GM23338 (cell line): ENCODE measurements around the gene HYAL4. TPM values are rescaled to one million over a fixed set of nuclear protein-coding genes. Genes with fewer than 3 reads are reported as not detected.

ENCODE experiments used
- ATAC-seq: fragments of 200-7000 bp; cut with Tn5 transposase; 3 replicates; pipeline ENCODE4 v1.9.1; 2020
- DNase-seq: peaks from one replicate; pipeline ENCODE4 v3.0.0-alpha.2; 2015; ENCODE audit warnings: low spot score
- H2AFZ ChIP-seq: fragments of 200-600 bp; sonication (generic); 2 replicates; pipeline ENCODE4 v1.8.0; 2016; ENCODE audit warnings: antibody characterized with exemption, mild to moderate bottlenecking, moderate library complexity
- H3F3A ChIP-seq: fragments of 200-600 bp; sonication (generic); replicated peaks from 2 replicates; pipeline ENCODE4 v1.8.0; 2017; ENCODE audit warnings: antibody characterized with exemption, mixed run types, low read depth
- H3K27ac ChIP-seq: fragments of 200-600 bp; sonication (generic); 2 replicates; pipeline ENCODE4 v1.6.1; 2016; ENCODE audit warnings: low read depth
- H3K27me3 ChIP-seq: fragments of 200-600 bp; sonication (generic); 2 replicates; pipeline ENCODE4 v1.8.0; 2016; ENCODE audit warnings: mild to moderate bottlenecking, mixed run types, moderate library complexity; ENCODE audit not compliant: insufficient read depth
- H3K36me3 ChIP-seq: fragments of 200-600 bp; sonication (generic); 2 replicates; pipeline ENCODE4 v1.8.0; 2016; ENCODE audit warnings: mild to moderate bottlenecking; ENCODE audit not compliant: insufficient read depth
- H3K4me1 ChIP-seq: fragments of 200-600 bp; sonication (generic); 2 replicates; pipeline ENCODE4 v1.8.0; 2016; ENCODE audit warnings: mild to moderate bottlenecking, moderate library complexity; ENCODE audit not compliant: insufficient read depth
- H3K4me2 ChIP-seq: fragments of 200-600 bp; sonication (generic); 2 replicates; pipeline ENCODE4 v1.7.1; 2017; ENCODE audit warnings: mixed run types
- H3K4me3 ChIP-seq: fragments of 200-600 bp; sonication (generic); 2 replicates; pipeline ENCODE4 v1.6.1; 2016; ENCODE audit warnings: mixed run types
- H3K79me2 ChIP-seq: fragments of 200-600 bp; sonication (generic); replicated peaks from 2 replicates; pipeline ENCODE4 v1.8.0; 2017; ENCODE audit warnings: mild to moderate bottlenecking; ENCODE audit not compliant: insufficient read depth
- H3K9me2 ChIP-seq: fragments of 200-600 bp; sonication (generic); 2 replicates; pipeline ENCODE4 v1.8.0; 2017; ENCODE audit not compliant: insufficient read depth
- H4K20me1 ChIP-seq: fragments of 200-600 bp; sonication (generic); replicated peaks from 2 replicates; pipeline ENCODE4 v1.8.0; 2017; ENCODE audit warnings: mild to moderate bottlenecking; ENCODE audit not compliant: insufficient read depth
- H3K27ac Mint-ChIP-seq: 2 replicates; pipeline ENCODE4 v1.8.0; 2020; ENCODE audit warnings: inconsistent platforms, mild to moderate bottlenecking, moderate library complexity, mixed read lengths
- H3K27me3 Mint-ChIP-seq: 3 replicates; pipeline ENCODE4 v1.8.0; 2022; ENCODE audit warnings: low read depth, mild to moderate bottlenecking, moderate library complexity, mixed read lengths, inconsistent platforms; ENCODE audit not compliant: insufficient read depth, poor library complexity
- H3K36me3 Mint-ChIP-seq: 3 replicates; pipeline ENCODE4 v1.8.0; 2021; ENCODE audit warnings: low read depth, mild to moderate bottlenecking, inconsistent platforms, moderate library complexity, mixed read lengths
- H3K4me1 Mint-ChIP-seq: 3 replicates; pipeline ENCODE4 v1.8.0; 2020; ENCODE audit warnings: mild to moderate bottlenecking, inconsistent platforms, mixed read lengths
- H3K4me3 Mint-ChIP-seq: 3 replicates; pipeline ENCODE4 v1.8.0; 2021; ENCODE audit warnings: moderate library complexity, mild to moderate bottlenecking, inconsistent platforms, mixed read lengths
- H3K9me3 Mint-ChIP-seq: 3 replicates; pipeline ENCODE4 v1.8.0; 2020; ENCODE audit warnings: moderate library complexity, mild to moderate bottlenecking, inconsistent platforms, mixed read lengths
- CREB1 ChIP-seq: fragments of 250-450 bp; sonication (Bioruptor Pico); IDR thresholded peaks from 2 replicates; pipeline ENCODE4 v1.5.0; 2020; ENCODE audit warnings: low read depth, mild to moderate bottlenecking, moderate library complexity
- CTCF ChIP-seq, 2 experiments: fragments of 200-600 bp in 1 of 2; sonication (generic) in 1 of 2; conservative IDR thresholded peaks; 2 replicates each; pipeline versions ENCODE4 v1.5.1 to v1.6.1; 2016 to 2017; ENCODE audit warnings: antibody characterized with exemption in 2 of 2, low read depth in 2 of 2, mild to moderate bottlenecking in 2 of 2, moderate library complexity in 1 of 2
- ETS1 ChIP-seq: IDR thresholded peaks from 2 replicates; pipeline ENCODE4 v1.6.1; 2016; ENCODE audit warnings: antibody characterized with exemption
- EZH2 ChIP-seq: fragments of 200-600 bp; sonication (generic); IDR thresholded peaks from one replicate; pipeline ENCODE4 v1.8.0; 2017; ENCODE audit warnings: antibody characterized with exemption, mild to moderate bottlenecking, low read depth; ENCODE audit not compliant: unreplicated experiment
- EZH2phosphoT487 ChIP-seq: fragments of 200-600 bp; sonication (generic); IDR thresholded peaks from one replicate; pipeline ENCODE4 v1.8.1; 2018; ENCODE audit warnings: antibody characterized with exemption; ENCODE audit not compliant: unreplicated experiment
- JUNB ChIP-seq: IDR thresholded peaks from one replicate; pipeline ENCODE4 v1.6.1; 2016; ENCODE audit warnings: antibody characterized with exemption; ENCODE audit not compliant: unreplicated experiment
- NANOG ChIP-seq: IDR thresholded peaks from 2 replicates; pipeline ENCODE4 v1.6.1; 2016; ENCODE audit warnings: antibody characterized with exemption, borderline replicate concordance
- POLR2AphosphoS5 ChIP-seq: IDR thresholded peaks from 2 replicates; pipeline ENCODE4 v1.6.1; 2016; ENCODE audit warnings: antibody characterized with exemption, low read depth
- REST ChIP-seq: IDR thresholded peaks from one replicate; pipeline ENCODE4 v1.6.1; 2018; ENCODE audit warnings: antibody characterized with exemption; ENCODE audit not compliant: unreplicated experiment
- STAT1 ChIP-seq: IDR thresholded peaks from one replicate; pipeline ENCODE4 v1.6.1; 2016; ENCODE audit warnings: antibody characterized with exemption; ENCODE audit not compliant: unreplicated experiment
- ZNF114 ChIP-seq: fragments of 250-450 bp; sonication (Bioruptor Pico); IDR thresholded peaks from 2 replicates; pipeline ENCODE4 v1.5.0; 2020; ENCODE audit warnings: mild to moderate bottlenecking, moderate library complexity
- ZNF331 ChIP-seq: fragments of 250-450 bp; sonication (Bioruptor Pico); IDR thresholded peaks from 2 replicates; pipeline ENCODE4 v1.5.0; 2020; ENCODE audit warnings: low read depth, mild to moderate bottlenecking, moderate library complexity
- ZNF462 ChIP-seq: fragments of 250-450 bp; sonication (Bioruptor Pico); IDR thresholded peaks from 2 replicates; pipeline ENCODE4 v1.5.0; 2020; ENCODE audit warnings: mild to moderate bottlenecking, moderate library complexity
- polyA plus RNA-seq: library from polyadenylated mRNA; unstranded; fragments of >200 nt; fragmentation: Nextera tagmentation; extraction: Ambion mirVana; gene quantifications from 2 replicates; pipeline ENCODE4 v1.2.1, GENCODE V29; 2016
- total RNA-seq: library from RNA; depleted of rRNA; stranded (reverse); fragments of >200 nt; shearing (Covaris generic); gene quantifications from 2 replicates; pipeline ENCODE4 v1.2.3, GENCODE V29; 2014

The HYAL4 gene
- total and polyA plus RNA-seq, 2 experiments from 2014 or later: not detected

GRCh38 chr7:123923599-123923998 is 78.6 kb downstream of the HYAL4 start:
- ATAC-seq: no peak

More at GRCh38 chr7:123923599-123923998, 78.6 kb downstream of the HYAL4 start:
- Histone ChIP-seq H3F3A (no peaks in the 10 kb centered on the region), H3K4me3 (no peak overlapping the region), H3K9me2 (peaks cover 4% of the 10 kb centered on the region), H3K27ac (no peak overlapping the region), H4K20me1 (no peaks in the 10 kb centered on the region), H3K79me2 (no peaks in the 10 kb centered on the region), H3K36me3 (no peaks in the 10 kb centered on the region), H3K27me3 (no peaks in the 10 kb centered on the region), H2AFZ (no peak overlapping the region), H3K4me1 (peaks cover 4% of the 10 kb centered on the region), H3K4me2 (no peak overlapping the region)
- no peak for TF ChIP-seq CTCF (conservative IDR thresholded peaks at IDR 0.05; ENCODE audit: low read depth in 2 of 2)
- TF ChIP-seq POLR2AphosphoS5: no peak
- no peak for TF ChIP-seq NANOG
- no peak for TF ChIP-seq STAT1
- no peak for TF ChIP-seq ZNF462 (CRISPR knock-in tag)
- TF ChIP-seq CREB1 (CRISPR knock-in tag): no peak
- no peak for TF ChIP-seq REST
- no peak for TF ChIP-seq ZNF331
- TF ChIP-seq JUNB: no peak
- no peak for TF ChIP-seq EZH2
- no peak for TF ChIP-seq ETS1
- no peak for TF ChIP-seq ZNF114 (CRISPR knock-in tag)
- no peak for TF ChIP-seq EZH2phosphoT487
- no peak overlapping the region for H3K27ac Mint-ChIP-seq
- H3K27me3 Mint-ChIP-seq: no peaks in the 10 kb centered on the region
- peaks cover 6% of the 10 kb centered on the region for H3K4me1 Mint-ChIP-seq
- peaks cover 3% of the 10 kb centered on the region; the same call in 2 of the 3 replicates for H3K9me3 Mint-ChIP-seq
- DNase-seq: no peak
- no peak overlapping the region for H3K4me3 Mint-ChIP-seq
- no peaks in the 10 kb centered on the region; the same call in 2 of the 3 replicates for H3K36me3 Mint-ChIP-seq
